IMR-90 (cell line): ENCODE measurements around the gene NSA2. TPM values are rescaled to one million over a fixed set of nuclear protein-coding genes. Genes with fewer than 3 reads are reported as not detected.

Experiments used
- ATAC-seq: fragments of 200-7000 bp; cut with Tn5 transposase; 2 replicates; pipeline ENCODE4 v1.9.1; 2020; ENCODE audit warnings: low read depth, mild to moderate bottlenecking, moderate library complexity
- Bru-seq: library from RNA; stranded (reverse); fragments of 400-500 nt; gene quantifications from one replicate; lab custom pipeline; 2021; lab: Mats Ljungman, UMichigan
- BruChase-seq, 2 experiments: library from RNA; stranded (reverse); fragments of 400-500 nt; gene quantifications; one replicate each; lab custom pipeline; 2021; lab: Mats Ljungman, UMichigan
- BruUV-seq: library from RNA; stranded (reverse); fragments of 400-500 nt; replicated peaks from 2 replicates; lab custom pipeline; 2021; lab: Mats Ljungman, UMichigan
- CTCF ChIA-PET: fragments of 300-600 bp; formaldehyde crosslinking; extraction: SDS; loops from one replicate; lab custom pipeline; 2021; ENCODE audit warnings: antibody characterized with exemption; lab: Yijun Ruan, JAX
- POLR2A ChIA-PET: fragments of 300-600 bp; sonication (Branson Sonifier 250); formaldehyde crosslinking; loops from one replicate; lab custom pipeline; 2022; ENCODE audit warnings: antibody characterized with exemption; ENCODE audit not compliant: unreplicated experiment; lab: Charles Lee
- DNase-seq: peaks from one replicate; pipeline ENCODE4 v3.0.0; 2013
- H2AFZ ChIP-seq: replicated peaks from 2 replicates; pipeline ENCODE3; 2013; ENCODE audit warnings: low read length, mild to moderate bottlenecking; ENCODE audit not compliant: poor library complexity
- H2AK5ac ChIP-seq: 2 replicates; pipeline ENCODE4 v1.6.1; 2013; ENCODE audit warnings: low read depth, low read length, inconsistent platforms
- H2AK9ac ChIP-seq: replicated peaks from 2 replicates; pipeline ENCODE3; 2013; ENCODE audit warnings: mild to moderate bottlenecking, low read depth, low read length, moderate library complexity; ENCODE audit not compliant: poor library complexity
- H2BK120ac ChIP-seq: 2 replicates; pipeline ENCODE4 v1.6.1; 2013; ENCODE audit warnings: low read depth, low read length, inconsistent platforms
- H2BK15ac ChIP-seq: 3 replicates; pipeline ENCODE4 v1.6.1; 2013; ENCODE audit warnings: low read depth, low read length, inconsistent platforms
- H2BK20ac ChIP-seq: 2 replicates; pipeline ENCODE4 v1.6.1; 2013; ENCODE audit warnings: low read depth, mild to moderate bottlenecking, inconsistent platforms, low read length, moderate library complexity
- H2BK5ac ChIP-seq: 2 replicates; pipeline ENCODE4 v1.6.1; 2013; ENCODE audit warnings: mild to moderate bottlenecking, low read depth, low read length, inconsistent platforms; ENCODE audit not compliant: poor library complexity, severe bottlenecking
- H3K14ac ChIP-seq: replicated peaks from 2 replicates; pipeline ENCODE4 v1.6.1; 2013; ENCODE audit warnings: low read depth, low read length, inconsistent platforms
- H3K18ac ChIP-seq: 2 replicates; pipeline ENCODE4 v1.6.1; 2013; ENCODE audit warnings: low read depth, low read length, control low read depth
- H3K23ac ChIP-seq: 2 replicates; pipeline ENCODE4 v1.6.1; 2013; ENCODE audit warnings: low read depth, low read length, inconsistent platforms
- H3K27ac ChIP-seq: 2 replicates; pipeline ENCODE4 v1.5.1; 2013; ENCODE audit warnings: mild to moderate bottlenecking, control low read depth, low read length; ENCODE audit not compliant: insufficient read depth
- H3K27me3 ChIP-seq: 2 replicates; pipeline ENCODE4 v1.6.1; 2013; ENCODE audit warnings: low read length; ENCODE audit not compliant: control insufficient read depth, insufficient read depth
- H3K36me3 ChIP-seq: 2 replicates; pipeline ENCODE4 v1.6.1; 2013; ENCODE audit warnings: low read length, mixed read lengths; ENCODE audit not compliant: control insufficient read depth, insufficient read depth
- H3K4ac ChIP-seq: 2 replicates; pipeline ENCODE4 v1.6.1; 2013; ENCODE audit warnings: low read depth, low read length, inconsistent platforms
- H3K4me1 ChIP-seq: 2 replicates; pipeline ENCODE4 v1.6.1; 2013; ENCODE audit warnings: low read length, mixed read lengths; ENCODE audit not compliant: control insufficient read depth, insufficient read depth
- H3K4me2 ChIP-seq: 2 replicates; pipeline ENCODE4 v1.6.1; 2013; ENCODE audit warnings: low read depth, mild to moderate bottlenecking, control low read depth, low read length, moderate library complexity
- H3K4me3 ChIP-seq: 2 replicates; pipeline ENCODE4 v1.5.1; 2013; ENCODE audit warnings: low read depth, mild to moderate bottlenecking, control low read depth, low read length, moderate library complexity; ENCODE audit not compliant: insufficient read depth
- H3K56ac ChIP-seq: 2 replicates; pipeline ENCODE4 v1.6.1; 2013; ENCODE audit warnings: low read length, inconsistent platforms; ENCODE audit not compliant: insufficient read depth; ENCODE audit errors: extremely low read depth
- H3K79me1 ChIP-seq, 2 experiments: 2 replicates each; pipeline ENCODE4 v1.6.1; 2013; ENCODE audit warnings: low read length in 2 of 2, inconsistent platforms in 1 of 2, low read depth in 1 of 2
- H3K9ac ChIP-seq: 2 replicates; pipeline ENCODE4 v1.6.1; 2013; ENCODE audit warnings: low read depth, low read length, control low read depth
- H3K9me1 ChIP-seq: 2 replicates; pipeline ENCODE4 v1.6.1; 2013; ENCODE audit warnings: low read length, inconsistent platforms; ENCODE audit not compliant: insufficient read depth
- H3K9me3 ChIP-seq: 2 replicates; pipeline ENCODE4 v1.6.1; 2013; ENCODE audit warnings: low read length; ENCODE audit not compliant: control insufficient read depth, insufficient read depth
- H4K20me1 ChIP-seq: 2 replicates; pipeline ENCODE4 v1.6.1; 2013; ENCODE audit warnings: low read length, inconsistent platforms; ENCODE audit not compliant: insufficient read depth
- H4K5ac ChIP-seq: 2 replicates; pipeline ENCODE4 v1.6.1; 2013; ENCODE audit warnings: mild to moderate bottlenecking, low read depth, low read length, control low read depth
- H4K8ac ChIP-seq, 2 experiments: 2 replicates each; pipeline ENCODE4 v1.6.1; 2013; ENCODE audit warnings: low read depth in 2 of 2, low read length in 2 of 2, control low read depth in 1 of 2, inconsistent platforms in 1 of 2
- H4K91ac ChIP-seq: 2 replicates; pipeline ENCODE4 v1.6.1; 2013; ENCODE audit warnings: low read depth, low read length, inconsistent platforms; ENCODE audit not compliant: insufficient read depth
- ELK1 ChIP-seq: fragments of 150-350 bp; IDR thresholded peaks from 2 replicates; pipeline ENCODE4 v1.6.1; 2016; ENCODE audit warnings: low read depth, mild to moderate bottlenecking, low read length, moderate library complexity, borderline replicate concordance
- MAZ ChIP-seq: IDR thresholded peaks from 2 replicates; pipeline ENCODE4 v1.6.1; 2012; ENCODE audit warnings: low read depth, mild to moderate bottlenecking, low read length, improper control_type of control experiment, moderate library complexity, borderline replicate concordance
- MXI1 ChIP-seq: IDR thresholded peaks from 2 replicates; pipeline ENCODE4 v1.6.1; 2012; ENCODE audit warnings: low read depth, mild to moderate bottlenecking, low read length, moderate library complexity, borderline replicate concordance
- POLR2A ChIP-seq: IDR thresholded peaks from 2 replicates; pipeline ENCODE4 v1.6.1; 2012; ENCODE audit warnings: mild to moderate bottlenecking, low read depth, low read length
- RAD21 ChIP-seq: IDR thresholded peaks from 2 replicates; pipeline ENCODE4 v1.6.1; 2012; ENCODE audit warnings: low read length, improper control_type of control experiment
- USF2 ChIP-seq: fragments of 150-350 bp; IDR thresholded peaks from 2 replicates; pipeline ENCODE4 v1.6.1; 2017; ENCODE audit warnings: mild to moderate bottlenecking, antibody characterized with exemption, low read length, low read depth
- WGBS, 2 experiments: methylation state at CpG; one replicate each; pipeline versions ENCODE4 v1.1.5 to v1.1.7; 2013; ENCODE audit warnings: missing lambda C conversion rate in 2 of 2; ENCODE audit not compliant: insufficient read length in 1 of 2; ENCODE audit errors: extremely low coverage in 2 of 2; 5-methylcytosine and 5-hydroxymethylcytosine counted together
- dilution Hi-C: fragments of 300-500 bp; cut with HindIII; formaldehyde crosslinking; loops from one replicate; pipeline ENCODE4 v1.14.3; 2018; ENCODE audit warnings: low sequenced_read_pairs; ENCODE audit not compliant: unreplicated experiment
- in situ Hi-C: fragments of 300-500 bp; cut with MboI; formaldehyde crosslinking; loops from 3 replicates; pipeline ENCODE4 v1.14.3; 2019; ENCODE audit warnings: low sequenced_read_pairs, inconsistent platforms, mixed read lengths
- intact Hi-C: fragments of 100-400 bp; cut with micrococcal nuclease; formaldehyde crosslinking; loops from 2 replicates; pipeline ENCODE4 v1.10.0; 2022
- long read RNA-seq: library from polyadenylated mRNA; unstranded; transcript quantifications from one replicate; pipeline ENCODE4 v2.0.0, GENCODE V29; 2021; ENCODE audit not compliant: unreplicated experiment
- polyA plus RNA-seq, 3 experiments: library from polyadenylated mRNA; depleted of rRNA; stranded (reverse); fragments of >200 nt; gene quantifications; 2 replicates each; pipeline ENCODE4 v1.2.3, GENCODE V29; 2012; ENCODE audit warnings: low replicate concordance in 1 of 3
- total RNA-seq: library from RNA; depleted of rRNA; stranded (reverse); fragments of >200 nt; gene quantifications from 2 replicates; pipeline ENCODE4 v1.2.3, GENCODE V29; 2012; rRNA removed

NSA2 gene
- total RNA-seq = 5.4 and 25.6 TPM in 2 replicates
- polyA plus RNA-seq (2012; rRNA removed) = 33.0 and 33.9 TPM in 2 replicates
- polyA plus RNA-seq (2012; cell fraction: cytosol; rRNA removed) = 8.5 and 11.2 TPM in 2 replicates
- 1.6 and 9.3 TPM in 2 replicates for polyA plus RNA-seq (2012; cell fraction: nucleus; rRNA removed; ENCODE audit: low replicate concordance)
- percentile 76 among the genes with signal in this experiment for Bru-seq, nascent RNA
- BruChase-seq, experiment 1, labeled RNA remaining after a 6-hour chase = percentile 74 among the genes with signal in this experiment
- BruChase-seq, experiment 2, labeled RNA remaining after a 2-hour chase = percentile 58 among the genes with signal in this experiment
- long read RNA-seq, full-length matches to known transcripts = 15 of 19 reads
- long read RNA-seq, partial matches to known transcripts = 4 of 19 reads
- long read RNA-seq, other reads (novel, unspliced or antisense) = 0 of 19 reads

GRCh38 chr5:74766849-74767578 is at the start of gene NSA2, which contains the start of gene GFM2:
NSA2 (plus strand) TSS chr5:74767249; CDS start chr5:74767361, 112 bp downstream.
GFM2 (minus strand) TSS chr5:74767117; CDS start chr5:74763742, 3,375 bp downstream.
- POLR2A ChIA-PET = interaction anchor here (0.6 kb wide), 1 partner anchor 188 kb away, joined by 3 read pairs; no protein-coding TSS in a partner anchor
- Histone ChIP-seq H2AK5ac (peak within 1 kb of the TSS; percentile 23), H2AFZ (peak within 1 kb of the TSS; percentile 99), H3K36me3 (peaks cover 4% of the 10 kb centered on the region; the same call in 1 of the 2 replicates), H3K4me2 (peak within 1 kb of the TSS; percentile 100), H3K27ac (peak within 1 kb of the TSS; percentile 88), H3K4me3 (peak within 1 kb of the TSS; percentile 82), H4K5ac (peak within 1 kb of the TSS; percentile 74), H4K20me1 (no peaks in the 10 kb centered on the region), H3K4me1 (peaks cover 7% of the 10 kb centered on the region), H2BK5ac (peak within 1 kb of the TSS; percentile 83), H3K23ac (peak within 1 kb of the TSS; percentile 84; the same call in 1 of the 2 replicates), H3K56ac (peak within 1 kb of the TSS; percentile 82), H3K9me3 (no peaks in the 10 kb centered on the region), H3K9me1 (no peaks in the 10 kb centered on the region), H3K79me1 (peaks cover 17 to 35% of the 10 kb centered on the region in 2 experiments; a peak in 3 of 4 replicates), H3K27me3 (no peaks in the 10 kb centered on the region), H2AK9ac (peak within 1 kb of the TSS; percentile 93), H2BK20ac (no peak within 1 kb of the TSS; the same call in 1 of the 2 replicates), H3K4ac (peak within 1 kb of the TSS; percentile 79), H3K14ac (peak within 1 kb of the TSS; percentile 65), H4K8ac (peak within 1 kb of the TSS; percentile 63 to 93), H2BK120ac (peak within 1 kb of the TSS; percentile 30; the same call in 1 of the 2 replicates), H4K91ac (peak within 1 kb of the TSS; percentile 71), H3K9ac (peak within 1 kb of the TSS; percentile 81), H3K18ac (no peak within 1 kb of the TSS), H2BK15ac (no peak within 1 kb of the TSS)
- intact Hi-C loops = loop anchor here (1.0 to 2.0 kb wide), 3 partner anchors 152 to 498 kb away; no protein-coding TSS in a partner anchor
- CTCF ChIA-PET = interaction anchor here (1.7 kb wide), 1 partner anchor 17 kb away, joined by 5 read pairs; no protein-coding TSS in a partner anchor
- DNase-seq (peak; percentile 94), ATAC-seq (peak; percentile 94)
- TF ChIP-seq MXI1 = peak; percentile 69
- TF ChIP-seq MAZ = peak; percentile 83; the same call in 1 of the 2 replicates
- no peak for TF ChIP-seq USF2
- 0 out of 2 replicates have a peak, but pooled peaks have one; percentile 57 for TF ChIP-seq ELK1
- TF ChIP-seq POLR2A = peak; percentile 61
- TF ChIP-seq RAD21 = no peak
- no TSS peak for BruUV-seq
- 0% methylated on average over 5 of the region's 54 CpGs; no CpG with 5 or more reads in 1 of the 2 experiments for WGBS, 2 experiments
- dilution Hi-C loops = no loop called here
- in situ Hi-C loops = loop anchor here (25.0 kb wide), 1 partner anchor 595 kb away; no protein-coding TSS in a partner anchor
